GM12872 (cell line): ENCODE data around the gene IL4I1.

Source experiments
- CTCF ChIP-seq: IDR thresholded peaks from 3 replicates; pipeline ENCODE4 v1.5.1; 2011; ENCODE audit warnings: low read depth, mild to moderate bottlenecking, low read length, moderate library complexity; ENCODE audit not compliant: insufficient read depth

Gene IL4I1

GRCh38 chr19:49853852-49854377, 42.8 kb downstream of the IL4I1 start:
- no peak for TF ChIP-seq CTCF

DNA sequence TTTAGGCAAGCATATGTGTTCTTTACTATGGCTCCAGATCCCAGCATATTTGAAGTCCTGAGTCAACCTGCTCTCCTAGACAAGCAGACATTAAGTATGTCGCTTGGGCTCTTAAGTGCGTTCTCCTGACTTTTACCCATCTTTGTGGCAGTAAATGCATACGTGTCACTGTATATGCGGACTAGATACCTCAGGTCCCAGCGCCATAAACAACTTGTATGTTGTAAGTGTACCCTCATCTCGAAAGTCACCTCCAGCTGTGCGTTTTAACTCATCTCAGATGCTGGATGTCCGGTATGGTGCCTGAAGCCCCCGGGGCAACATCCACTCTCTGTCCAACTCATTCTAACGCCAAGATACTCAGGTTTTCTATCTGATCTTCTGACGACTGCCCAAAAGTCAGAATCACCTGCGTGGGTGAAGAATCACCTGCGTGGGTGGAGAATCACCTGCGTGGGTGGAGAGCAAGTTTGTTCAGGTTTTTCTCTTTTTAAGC, 44.0 kb downstream of the IL4I1 start:
- no peak for TF ChIP-seq CTCF

GRCh38 chr19:49851456-49852259, 45.0 kb downstream of the IL4I1 start:
- TF ChIP-seq CTCF = no peak

GRCh38 chr19:49850487-49851342, 46.0 kb downstream of the IL4I1 start, which contains the start of gene PTOV1:
TSS of gene PTOV1 (plus strand) at chr19:49851159.
- no peak for TF ChIP-seq CTCF

DNA sequence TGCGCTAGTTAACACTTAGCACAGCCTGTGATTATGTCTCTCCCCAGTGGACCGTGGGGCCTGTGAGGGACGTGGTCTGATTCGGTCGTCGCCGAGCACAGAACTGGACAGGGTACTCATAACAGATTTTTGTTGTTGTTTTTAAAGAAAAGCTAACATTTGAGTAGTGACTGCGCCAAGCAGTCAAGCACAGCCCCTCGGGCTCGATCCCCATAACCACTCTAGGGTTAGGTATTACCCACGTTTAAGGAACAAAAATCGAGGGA, 46.5 kb downstream of the IL4I1 start:
- TF ChIP-seq CTCF = no peak

DNA sequence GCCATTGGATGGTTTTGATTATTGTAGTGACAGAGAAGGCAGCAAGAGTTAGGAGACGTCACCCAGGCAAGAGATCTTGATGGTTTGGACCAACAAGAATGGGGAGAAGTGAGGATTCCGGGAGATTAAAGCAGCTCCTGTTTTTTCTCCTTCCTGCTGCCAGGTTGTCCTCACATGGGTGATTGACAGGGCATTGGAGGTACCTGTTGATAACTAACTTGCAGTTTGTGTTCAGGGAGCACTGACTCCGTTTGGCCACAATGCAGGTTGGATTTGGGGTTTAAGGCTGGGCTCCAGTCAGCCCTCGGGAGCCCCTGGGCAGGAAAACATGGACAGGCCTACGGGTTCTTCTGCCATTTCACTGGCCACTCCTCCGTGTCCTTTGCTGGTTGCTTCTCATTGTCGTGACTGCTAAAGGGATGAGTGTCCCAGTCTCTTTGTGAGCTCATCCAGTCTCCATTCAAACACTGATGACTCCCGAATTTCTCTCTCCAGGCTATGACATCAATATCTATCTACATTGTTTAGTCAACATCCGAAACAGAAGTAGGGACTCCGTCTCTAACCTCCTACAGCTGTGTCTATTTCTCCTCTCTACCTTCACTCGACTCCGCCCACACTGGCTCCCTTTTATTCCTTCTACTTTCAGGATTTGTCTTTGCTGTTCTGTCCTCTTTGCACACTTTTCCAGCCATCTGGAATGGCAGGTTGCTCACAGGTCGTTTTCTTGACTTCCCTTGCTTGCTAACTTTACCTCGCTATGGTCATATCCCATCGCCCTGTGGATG, 47.1 kb downstream of the IL4I1 start:
- TF ChIP-seq CTCF = no peak
